SU-DHL-6 (cell line): ENCODE data around the gene PPM1B.

ENCODE experiments used
- H2AFZ ChIP-seq: fragments of 200-600 bp; sonication (generic); 2 replicates; pipeline ENCODE4 v1.6.1; 2014; ENCODE audit warnings: low read depth, mild to moderate bottlenecking, moderate library complexity, mixed read lengths, antibody characterized with exemption, low read length; ENCODE audit not compliant: severe bottlenecking
- H3F3A ChIP-seq: fragments of 200-600 bp; shearing (Covaris generic); 2 replicates; pipeline ENCODE4 v1.6.0; 2016; ENCODE audit warnings: antibody characterized with exemption, mild to moderate bottlenecking; ENCODE audit not compliant: insufficient read depth
- H3K27ac ChIP-seq: fragments of 200-600 bp; sonication (generic); 2 replicates; pipeline ENCODE4 v1.5.1; 2016; ENCODE audit warnings: low read depth, mild to moderate bottlenecking, low read length, moderate library complexity, mixed read lengths
- H3K27me3 ChIP-seq: fragments of 200-600 bp; sonication (generic), shearing (Covaris generic); 2 replicates; pipeline ENCODE4 v1.6.0; 2014; ENCODE audit warnings: mild to moderate bottlenecking, low read length
- H3K36me3 ChIP-seq: fragments of 200-600 bp; sonication (generic); 2 replicates; pipeline ENCODE4 v1.6.1; 2014; ENCODE audit warnings: mild to moderate bottlenecking, low read length, mixed read lengths
- H3K4me2 ChIP-seq: fragments of 300-600, 200-600 bp; shearing (Covaris generic), sonication (generic); 2 replicates; pipeline ENCODE4 v1.6.0; 2014; ENCODE audit warnings: low read length, low read depth, mild to moderate bottlenecking; ENCODE audit not compliant: poor library complexity, severe bottlenecking
- H3K4me3 ChIP-seq: fragments of 200-600 bp; sonication (generic); 2 replicates; pipeline ENCODE4 v1.5.1; 2014; ENCODE audit warnings: antibody characterized with exemption, low read length, mild to moderate bottlenecking, mixed read lengths; ENCODE audit not compliant: insufficient read depth, poor library complexity, severe bottlenecking
- H3K79me2 ChIP-seq: fragments of 200-600 bp; sonication (generic); 2 replicates; pipeline ENCODE4 v1.6.1; 2014; ENCODE audit warnings: mild to moderate bottlenecking, low read length, moderate library complexity; ENCODE audit not compliant: insufficient read depth
- H3K9ac ChIP-seq: fragments of 200-600 bp; sonication (generic); 2 replicates; pipeline ENCODE4 v1.7.0; 2014; ENCODE audit warnings: mild to moderate bottlenecking, low read length
- H3K9me2 ChIP-seq: fragments of 200-600 bp; sonication (generic); replicated peaks from 2 replicates; pipeline ENCODE4 v1.6.1; 2014; ENCODE audit warnings: low read length; ENCODE audit not compliant: insufficient read depth
- H3K9me3 ChIP-seq: fragments of 200-600 bp; sonication (generic); 2 replicates; pipeline ENCODE4 v1.6.1; 2014; ENCODE audit warnings: low read length, mixed read lengths; ENCODE audit not compliant: insufficient read depth
- H4K20me1 ChIP-seq: fragments of 200-600 bp; sonication (generic); 2 replicates; pipeline ENCODE4 v1.6.1; 2014; ENCODE audit warnings: low read depth, mild to moderate bottlenecking, antibody characterized with exemption, low read length, moderate library complexity, mixed read lengths
- CTCF ChIP-seq: fragments of 200-600 bp; sonication (generic); IDR thresholded peaks from one replicate; pipeline ENCODE4 v1.5.1; 2017; ENCODE audit warnings: antibody characterized with exemption, mild to moderate bottlenecking, low read length, moderate library complexity; ENCODE audit not compliant: insufficient read depth, poor library complexity, severe bottlenecking
- EZH2phosphoT487 ChIP-seq: fragments of 200-600 bp; sonication (generic), shearing (Covaris generic); conservative IDR thresholded peaks from 2 replicates; pipeline ENCODE4 v1.6.1; 2018; ENCODE audit warnings: mild to moderate bottlenecking, antibody characterized with exemption, low read length, moderate library complexity, mixed read lengths

The PPM1B gene

GRCh38 chr2:44152865-44153669 lies 15.6 kb upstream of the PPM1B start:
- Histone ChIP-seq H3K4me3 (no peak overlapping the region), H3K9ac (no peak overlapping the region), H3K9me3 (no peaks in the 10 kb centered on the region), H2AFZ (no peak overlapping the region), H3K9me2 (no peaks in the 10 kb centered on the region), H3F3A (no peaks in the 10 kb centered on the region), H4K20me1 (no peaks in the 10 kb centered on the region), H3K4me2 (no peak overlapping the region), H3K27me3 (no peaks in the 10 kb centered on the region), H3K36me3 (no peaks in the 10 kb centered on the region), H3K27ac (no peak overlapping the region), H3K79me2 (no peaks in the 10 kb centered on the region)
- TF ChIP-seq EZH2phosphoT487: no peak
- no peak for TF ChIP-seq CTCF

DNA sequence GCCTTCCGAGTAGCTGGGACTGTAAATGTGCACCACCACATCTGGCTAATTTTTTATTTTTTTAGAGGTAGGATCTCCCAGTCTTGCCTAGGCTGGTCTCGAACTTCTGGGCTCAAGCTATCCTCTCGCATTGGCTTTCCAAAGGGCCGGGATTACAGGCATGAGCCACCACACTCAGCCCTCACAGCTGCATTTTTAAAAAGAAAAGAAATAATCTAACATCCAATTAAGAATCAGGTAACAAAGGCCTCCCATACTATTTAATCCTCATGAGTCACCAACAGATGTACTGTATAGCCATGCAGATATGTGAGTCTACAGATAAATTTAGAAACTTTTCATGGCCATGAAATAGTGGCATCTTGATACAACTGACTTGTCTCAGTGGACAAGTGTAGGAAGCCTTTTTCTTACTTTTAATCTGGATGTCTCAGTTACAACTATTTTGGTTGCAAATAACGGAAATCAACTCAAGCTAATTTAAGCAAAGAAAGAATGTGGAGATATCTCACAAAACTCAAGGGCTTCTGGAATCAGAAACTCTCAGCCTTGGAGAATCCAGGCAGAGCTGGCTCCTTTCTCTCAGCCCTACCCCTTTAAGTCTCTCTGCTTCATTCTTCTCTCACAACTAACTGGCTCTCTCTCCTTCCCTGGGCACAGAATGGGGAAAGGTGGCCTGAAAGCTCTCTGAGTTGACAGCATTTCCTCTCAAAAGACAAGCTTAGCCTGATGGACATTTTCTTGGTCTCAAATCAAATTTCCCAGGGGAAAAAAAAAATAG lies 12.8 kb upstream of the PPM1B start:
- no peaks in the 10 kb centered on the region for H3K79me2 ChIP-seq
- H3K9me2 ChIP-seq: no peaks in the 10 kb centered on the region
- no peaks in the 10 kb centered on the region for H3K27me3 ChIP-seq
- H3K27ac ChIP-seq: no peak overlapping the region
- H3K4me2 ChIP-seq: no peak overlapping the region
- H3K4me3 ChIP-seq: no peak overlapping the region
- H2AFZ ChIP-seq: no peak overlapping the region
- H3K36me3 ChIP-seq: no peaks in the 10 kb centered on the region
- no peaks in the 10 kb centered on the region for H4K20me1 ChIP-seq
- no peak overlapping the region for H3K9ac ChIP-seq
- TF ChIP-seq CTCF: no peak
- no peak for TF ChIP-seq EZH2phosphoT487
- H3F3A ChIP-seq: no peaks in the 10 kb centered on the region
- H3K9me3 ChIP-seq: no peaks in the 10 kb centered on the region

DNA sequence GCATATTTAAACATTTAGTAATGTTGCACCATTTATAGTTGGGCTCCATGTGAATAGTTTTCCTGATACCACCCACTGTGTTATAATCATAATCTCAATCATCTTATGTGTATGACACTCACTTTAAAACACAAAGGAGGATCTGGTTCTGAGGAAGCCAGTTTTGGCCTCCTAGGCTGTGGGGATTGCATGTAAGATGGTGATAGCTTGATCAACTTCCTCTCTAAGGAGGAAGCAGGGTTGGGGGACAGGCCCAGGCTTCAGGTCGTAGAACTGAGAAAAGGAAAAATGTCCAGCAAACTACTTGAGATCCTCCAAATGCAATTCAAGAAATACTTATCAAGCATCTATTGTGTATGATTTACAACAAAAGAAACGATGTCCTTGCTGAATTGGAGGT lies 4.9 kb upstream of the PPM1B start:
- no peak overlapping the region for H3K4me3 ChIP-seq
- H2AFZ ChIP-seq: no peak overlapping the region

More for the DNA sequence above, 4.9 kb upstream of the PPM1B start:
- Histone ChIP-seq H3K27me3 (no peaks in the 10 kb centered on the region), H3F3A (no peaks in the 10 kb centered on the region), H3K9me3 (no peaks in the 10 kb centered on the region), H3K9ac (no peak overlapping the region), H3K79me2 (no peaks in the 10 kb centered on the region), H3K27ac (no peak overlapping the region), H3K4me2 (no peak overlapping the region), H4K20me1 (no peaks in the 10 kb centered on the region), H3K36me3 (no peaks in the 10 kb centered on the region), H3K9me2 (no peaks in the 10 kb centered on the region)
- no peak for TF ChIP-seq EZH2phosphoT487
- TF ChIP-seq CTCF: no peak
